GM18909 (cell line): ENCODE measurements around the gene ZNF169.
"Not testable (repeated sequence)": the region's sequence is repeated elsewhere in the genome, so short reads cannot be mapped to it uniquely, and the experiment has no call there.

Experiments
- ATAC-seq: cut with Tn5 transposase; IDR thresholded peaks from one replicate; pipeline ENCODE4 v1.9.1; 2021; ENCODE audit warnings: mild to moderate bottlenecking; ENCODE audit not compliant: unreplicated experiment, poor library complexity

The ZNF169 gene

DNA sequence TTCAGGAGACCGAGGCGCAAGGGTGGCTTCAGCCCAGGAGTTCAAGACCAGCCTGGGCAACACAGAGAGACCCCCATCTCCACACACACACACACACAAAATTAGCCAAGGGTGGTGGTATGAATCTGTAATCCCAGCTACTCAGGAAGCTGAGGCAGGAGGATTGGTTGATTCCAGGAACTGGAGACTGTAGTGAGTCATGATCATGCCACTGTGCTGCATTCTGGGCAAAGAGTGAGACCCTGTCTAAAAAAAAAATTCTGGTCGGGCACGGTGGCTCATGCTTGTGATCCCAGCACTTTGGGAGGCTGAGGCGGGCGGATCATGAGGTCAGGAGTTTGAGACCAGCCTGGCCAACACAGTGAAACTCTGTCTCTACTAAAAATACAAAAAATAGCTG, 80.6 kb downstream of the ZNF169 start:
- ATAC-seq = not testable (repeated sequence)

DNA sequence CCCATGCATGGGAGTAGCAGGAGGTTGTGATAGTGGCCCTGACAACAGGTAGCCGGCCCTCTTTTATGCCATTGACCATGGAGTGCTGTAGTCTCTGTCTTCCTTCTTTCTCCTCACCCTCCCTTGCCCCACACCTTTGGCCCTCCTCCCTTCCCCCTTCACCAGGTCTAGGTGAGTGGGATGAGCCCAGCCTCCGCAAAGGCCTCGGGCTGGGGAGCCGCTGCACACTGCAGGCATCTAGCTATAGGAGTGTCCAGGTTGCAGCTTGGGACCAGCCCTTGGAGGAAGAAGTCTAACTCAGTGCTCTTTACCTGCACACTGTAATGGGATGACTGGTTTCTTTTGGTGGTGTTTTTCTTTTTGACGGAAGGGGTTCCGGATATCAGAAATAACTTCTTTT, 81.7 kb downstream of the ZNF169 start:
- not testable (repeated sequence) for ATAC-seq

DNA sequence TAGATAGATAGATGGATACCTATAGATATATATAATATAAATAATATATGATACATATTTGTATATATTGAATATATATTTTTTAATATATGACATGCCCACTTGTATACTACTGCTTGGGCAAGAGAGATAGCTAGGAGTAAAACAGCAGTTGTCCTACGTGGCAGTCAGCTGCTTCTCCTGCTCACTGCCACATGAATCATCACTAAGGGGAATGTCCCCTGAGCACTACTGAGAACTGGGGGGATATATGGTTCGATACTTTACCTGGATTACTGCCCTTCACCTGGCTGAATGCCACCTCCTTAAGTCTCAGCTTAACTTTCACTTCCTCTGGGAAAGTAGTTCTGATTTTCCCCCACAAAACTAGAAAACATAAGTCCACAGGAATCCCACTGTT, 82.6 kb downstream of the ZNF169 start:
- not testable (repeated sequence) for ATAC-seq

DNA sequence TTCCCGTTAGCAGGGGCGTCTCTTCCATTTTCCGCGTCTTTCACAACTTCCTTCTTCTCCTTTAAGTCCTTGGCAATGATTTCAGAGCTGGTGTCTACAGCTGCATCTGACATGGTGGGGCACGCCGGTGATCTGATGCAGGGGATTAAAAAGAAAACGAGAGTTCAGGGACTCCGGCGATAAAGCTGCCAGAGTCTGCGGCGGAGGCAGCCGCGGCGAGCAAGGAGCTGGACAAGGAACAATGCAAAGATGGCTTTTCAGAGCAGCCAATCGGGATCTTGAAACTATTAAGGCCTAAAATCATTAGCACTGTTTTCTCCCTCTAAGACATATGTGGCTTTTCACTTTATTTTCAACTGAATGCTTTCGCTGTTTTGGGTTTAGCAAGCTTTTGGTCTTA, 88.4 kb downstream of the ZNF169 start:
- ATAC-seq = not testable (repeated sequence)

DNA sequence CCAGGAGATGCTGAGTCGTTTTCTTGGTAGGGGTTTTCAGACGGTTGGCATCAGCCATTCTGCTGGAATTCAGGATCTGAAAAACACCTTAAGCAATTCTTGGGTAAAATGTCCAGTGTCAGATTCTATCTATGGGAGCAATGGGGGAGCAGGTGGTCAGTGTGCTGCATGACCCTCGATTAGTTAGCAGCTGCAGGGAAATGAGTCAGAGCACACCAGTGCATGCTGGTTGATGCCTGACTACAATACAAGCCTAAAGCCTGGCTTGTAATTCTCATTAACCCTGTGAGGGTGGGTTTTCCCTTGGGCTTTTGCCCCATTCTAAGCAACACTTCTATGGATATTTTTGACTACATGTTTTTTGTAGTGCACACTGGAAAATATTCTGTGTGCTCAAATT, 89.7 kb downstream of the ZNF169 start:
- ATAC-seq = not testable (repeated sequence)
